GM12864 (cell line): ENCODE results near the gene ANXA1.

Source experiments
- DNase-seq: peaks from one replicate; pipeline ENCODE4 v3.0.0-alpha.2; 2011; ENCODE audit warnings: low read depth
- H3K4me3 ChIP-seq: 2 replicates; pipeline ENCODE4 v1.5.1; 2011; ENCODE audit warnings: mild to moderate bottlenecking, low read depth, low read length, control low read depth
- CTCF ChIP-seq: IDR thresholded peaks from 2 replicates; pipeline ENCODE4 v1.5.1; 2011; ENCODE audit warnings: low read depth, mild to moderate bottlenecking, moderate library complexity, low read length, control low read depth, inconsistent platforms; ENCODE audit errors: missing control alignments

ANXA1 gene

GRCh38 chr9:73116880-73117279 is 34.8 kb upstream of the ANXA1 start:
- no peak overlapping the region for H3K4me3 ChIP-seq
- TF ChIP-seq CTCF, result no peak
- DNase-seq, result no peak

GRCh38 chr9:73118286-73118685 is 33.4 kb upstream of the ANXA1 start:
- TF ChIP-seq CTCF, result no peak
- no peak for DNase-seq
- H3K4me3 ChIP-seq, result no peak overlapping the region

GRCh38 chr9:73118898-73119554 is 32.6 kb upstream of the ANXA1 start:
- no peak for DNase-seq
- no peak overlapping the region for H3K4me3 ChIP-seq
- no peak for TF ChIP-seq CTCF

DNA sequence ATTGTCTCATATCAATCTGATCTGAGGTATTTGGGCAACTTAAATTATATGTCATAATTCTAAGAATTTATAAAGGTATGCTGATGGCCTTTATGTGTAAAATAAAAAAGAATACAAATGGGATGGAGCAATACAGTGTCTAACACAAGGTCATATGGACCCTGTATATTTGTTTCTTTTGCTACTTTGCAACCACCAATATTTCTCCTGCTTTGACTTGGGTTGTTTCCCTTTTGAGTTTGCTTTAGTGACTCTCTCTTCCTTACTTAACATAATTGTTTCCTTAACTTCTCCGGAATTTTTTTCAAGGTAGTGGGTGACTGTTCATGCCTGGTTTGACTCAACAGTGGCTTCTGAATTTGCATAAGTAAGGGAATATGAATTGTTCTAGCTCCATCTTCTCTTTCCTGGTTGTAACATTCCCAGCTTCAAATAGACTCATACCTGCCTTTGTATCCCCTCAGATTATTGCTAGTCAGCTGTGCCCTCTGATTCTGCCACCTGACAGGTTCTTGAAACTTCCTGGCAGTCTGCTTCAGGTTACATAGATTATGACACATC is 30.2 kb upstream of the ANXA1 start:
- no peak for DNase-seq
- no peak for TF ChIP-seq CTCF
- H3K4me3 ChIP-seq, result no peak overlapping the region

DNA sequence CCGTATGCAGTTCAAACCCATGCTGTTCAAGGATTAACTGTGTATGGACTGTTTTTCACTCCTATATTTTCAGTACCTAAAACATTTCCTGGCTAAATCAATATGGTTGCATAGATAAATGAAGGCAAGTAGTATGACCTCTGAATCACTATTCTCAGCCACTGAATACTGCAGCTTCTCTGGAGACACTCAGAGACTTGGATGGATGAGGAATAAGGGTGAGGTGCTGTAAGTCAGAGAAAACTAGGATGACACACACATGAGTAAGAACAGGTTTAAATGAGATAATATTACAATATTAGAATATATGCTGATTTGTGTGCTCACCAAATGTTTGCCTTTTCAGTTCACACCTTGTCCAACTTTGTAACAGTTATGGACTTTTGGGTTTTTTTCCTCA is 26.0 kb upstream of the ANXA1 start:
- no peak overlapping the region for H3K4me3 ChIP-seq
- DNase-seq, result no peak
- TF ChIP-seq CTCF, result no peak

GRCh38 chr9:73129941-73130685 is 21.6 kb upstream of the ANXA1 start:
- TF ChIP-seq CTCF, result no peak
- H3K4me3 ChIP-seq, result no peak overlapping the region
- no peak for DNase-seq
